ENCODE data around the gene CBARP. TPM values are rescaled to one million over a fixed set of nuclear protein-coding genes. Genes with fewer than 3 reads are reported as not detected.

CBARP gene
- total and polyA plus RNA-seq, 9 of the 15 experiments (the other 6 are each of a cell fraction or from before 2014, with no cell fraction given) = 0.03 to 8.9 (median 1.2) TPM; not detected in 1

GRCh38 chr19:1248786-1249297 is 11.0 kb upstream of the CBARP start (continued):
- TF ChIP-seq RCOR1 (IDR thresholded peaks at IDR 0.05; ENCODE audit: borderline replicate concordance in 1 of 2, low read depth in 2 of 2, low read length in 2 of 2) (0 out of 4 replicates have a peak, but pooled peaks of 1 of the 2 experiments have one; percentile 58), HMGXB4 (CRISPR knock-in tag; IDR thresholded peaks at IDR 0.05) (0 out of 2 replicates have a peak, but pooled peaks have one; percentile 88), THAP7 (CRISPR knock-in tag; IDR thresholded peaks at IDR 0.05) (no peak), PTBP1 (IDR thresholded peaks at IDR 0.05; ENCODE audit: low read depth, low read length) (no peak), ZBTB33 (CRISPR knock-in tag; IDR thresholded peaks at IDR 0.05) (no peak), HDAC1 (IDR thresholded peaks at IDR 0.05) (peak in 1 of 2 experiments; percentile 59; a peak in 2 of 4 replicates), USF2 (CRISPR knock-in tag; IDR thresholded peaks at IDR 0.05) (no peak), ZNF316 (IDR thresholded peaks at IDR 0.05) (peak; percentile 31; the same call in 1 of the 2 replicates), EP300 (IDR thresholded peaks at IDR 0.05; ENCODE audit: low read length) (no peak), CXXC5 (CRISPR knock-in tag; IDR thresholded peaks at IDR 0.05) (peak; percentile 92), ZNF644 (tag; IDR thresholded peaks at IDR 0.05; ENCODE audit: low read depth) (0 out of 2 replicates have a peak, but pooled peaks have one; percentile 35), ARID2 (IDR thresholded peaks at IDR 0.05) (no peak), SMAD1 (IDR thresholded peaks at IDR 0.05; ENCODE audit: low read depth, low read length, partially characterized antibody) (peak; percentile 15), STAT5B (CRISPR knock-in tag; IDR thresholded peaks at IDR 0.05) (no peak), DLX4 (CRISPR knock-in tag; IDR thresholded peaks at IDR 0.05) (no peak), HDAC8 (tag; IDR thresholded peaks at IDR 0.05) (no peak), XRCC5 (IDR thresholded peaks at IDR 0.05; ENCODE audit: low read depth, low read length) (peak; percentile 56; the same call in 1 of the 2 replicates), RBM15 (IDR thresholded peaks at IDR 0.05; ENCODE audit: insufficient read depth, low read length) (no peak), BHLHE40 (IDR thresholded peaks at IDR 0.05; ENCODE audit: low read length) (no peak), ELK3 (CRISPR knock-in tag; IDR thresholded peaks at IDR 0.05) (no peak)

Measured in K562 (cell line).